K562 (cell line): Measurements from ENCODE around the gene CDYL2. TPM values are rescaled to one million over a fixed set of nuclear protein-coding genes. Genes with fewer than 3 reads are reported as not detected.

Experiments used
- ADNP ChIP-seq: fragments of 200-800 bp; sonication (Bioruptor generic); IDR thresholded peaks from 2 replicates; pipeline ENCODE4 v1.6.1; 2016; ENCODE audit warnings: missing genetic modification characterization, missing compliant biosample characterization
- MTA3 ChIP-seq: fragments of 450-650 bp; formaldehyde crosslinking; IDR thresholded peaks from 2 replicates; pipeline ENCODE4 v1.6.1; 2017; ENCODE audit warnings: mild to moderate bottlenecking, borderline replicate concordance
- POLR2G ChIP-seq: fragments of 200-400 bp; formaldehyde crosslinking; IDR thresholded peaks from 2 replicates; pipeline ENCODE4 v1.6.1; 2017; ENCODE audit warnings: low read depth, mild to moderate bottlenecking, antibody characterized with exemption, low read length, moderate library complexity
- ZNF316 ChIP-seq: fragments of 450-650 bp; IDR thresholded peaks from 2 replicates; pipeline ENCODE4 v1.6.1; 2016
- polyA plus RNA-seq, 8 experiments: library from polyadenylated mRNA; depleted of rRNA in 4 of 8; stranded (reverse) in 5 of 8; unstranded in 3 of 8; fragments of >200 nt; fragmentation: Nextera tagmentation in 2 of 8; fragmentation: Illumina TruSeq in 1 of 8; extraction: Ambion mirVana in 2 of 8; extraction: Trizol in 1 of 8; gene quantifications; 2 replicates each; pipeline versions ENCODE4 v1.2.1 to v1.2.3, GENCODE V29; 2011 to 2014; ENCODE audit warnings: inconsistent platforms in 1 of 8, missing spikeins in 1 of 8
- total RNA-seq, 7 experiments: library from RNA; depleted of rRNA in 6 of 7; stranded (reverse); fragments of >200 nt in 6 of 7; fragmentation: Illumina TruSeq in 2 of 7; extraction: Trizol in 2 of 7; gene quantifications; 2 replicates each; pipeline versions ENCODE4 v1.2.1 to v1.2.3, GENCODE V29; 2011 to 2021; ENCODE audit warnings: low replicate concordance in 1 of 7
- TF ChIP-seq, protein P1 (sequence below): fragments of 200-600 bp; sonication (generic); IDR thresholded peaks from one replicate; pipeline ENCODE4 v1.6.1; 2012; ENCODE audit warnings: mild to moderate bottlenecking, low read depth, low read length, inconsistent platforms

The CDYL2 gene
- total and polyA plus RNA-seq, 9 of the 15 experiments (the other 6 are each of a cell fraction or from before 2014, with no cell fraction given): under 0.01 to 0.04 (median 0.01) TPM; not detected in 6

DNA sequence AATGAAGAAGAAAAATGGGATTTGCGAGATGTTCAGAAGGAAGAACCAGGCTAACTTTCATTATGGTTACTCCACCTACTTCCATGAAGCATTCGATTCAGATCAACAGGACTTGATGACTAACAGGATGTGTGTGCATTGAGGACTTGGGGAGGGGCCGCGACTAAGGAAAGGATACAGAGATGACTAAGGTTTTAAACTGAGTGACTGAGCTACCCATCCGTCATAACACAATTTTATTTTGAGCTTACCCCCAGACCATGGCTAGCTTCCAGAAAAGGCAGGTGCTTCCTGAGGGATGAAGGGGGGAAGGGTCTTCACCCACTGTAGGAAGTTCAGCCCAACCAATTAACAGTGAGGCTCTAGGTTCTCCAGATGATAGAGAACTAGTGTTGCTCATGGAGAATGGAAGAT is 2.5 kb upstream of the CDYL2 start (continued):
- TF ChIP-seq, protein P1, sequence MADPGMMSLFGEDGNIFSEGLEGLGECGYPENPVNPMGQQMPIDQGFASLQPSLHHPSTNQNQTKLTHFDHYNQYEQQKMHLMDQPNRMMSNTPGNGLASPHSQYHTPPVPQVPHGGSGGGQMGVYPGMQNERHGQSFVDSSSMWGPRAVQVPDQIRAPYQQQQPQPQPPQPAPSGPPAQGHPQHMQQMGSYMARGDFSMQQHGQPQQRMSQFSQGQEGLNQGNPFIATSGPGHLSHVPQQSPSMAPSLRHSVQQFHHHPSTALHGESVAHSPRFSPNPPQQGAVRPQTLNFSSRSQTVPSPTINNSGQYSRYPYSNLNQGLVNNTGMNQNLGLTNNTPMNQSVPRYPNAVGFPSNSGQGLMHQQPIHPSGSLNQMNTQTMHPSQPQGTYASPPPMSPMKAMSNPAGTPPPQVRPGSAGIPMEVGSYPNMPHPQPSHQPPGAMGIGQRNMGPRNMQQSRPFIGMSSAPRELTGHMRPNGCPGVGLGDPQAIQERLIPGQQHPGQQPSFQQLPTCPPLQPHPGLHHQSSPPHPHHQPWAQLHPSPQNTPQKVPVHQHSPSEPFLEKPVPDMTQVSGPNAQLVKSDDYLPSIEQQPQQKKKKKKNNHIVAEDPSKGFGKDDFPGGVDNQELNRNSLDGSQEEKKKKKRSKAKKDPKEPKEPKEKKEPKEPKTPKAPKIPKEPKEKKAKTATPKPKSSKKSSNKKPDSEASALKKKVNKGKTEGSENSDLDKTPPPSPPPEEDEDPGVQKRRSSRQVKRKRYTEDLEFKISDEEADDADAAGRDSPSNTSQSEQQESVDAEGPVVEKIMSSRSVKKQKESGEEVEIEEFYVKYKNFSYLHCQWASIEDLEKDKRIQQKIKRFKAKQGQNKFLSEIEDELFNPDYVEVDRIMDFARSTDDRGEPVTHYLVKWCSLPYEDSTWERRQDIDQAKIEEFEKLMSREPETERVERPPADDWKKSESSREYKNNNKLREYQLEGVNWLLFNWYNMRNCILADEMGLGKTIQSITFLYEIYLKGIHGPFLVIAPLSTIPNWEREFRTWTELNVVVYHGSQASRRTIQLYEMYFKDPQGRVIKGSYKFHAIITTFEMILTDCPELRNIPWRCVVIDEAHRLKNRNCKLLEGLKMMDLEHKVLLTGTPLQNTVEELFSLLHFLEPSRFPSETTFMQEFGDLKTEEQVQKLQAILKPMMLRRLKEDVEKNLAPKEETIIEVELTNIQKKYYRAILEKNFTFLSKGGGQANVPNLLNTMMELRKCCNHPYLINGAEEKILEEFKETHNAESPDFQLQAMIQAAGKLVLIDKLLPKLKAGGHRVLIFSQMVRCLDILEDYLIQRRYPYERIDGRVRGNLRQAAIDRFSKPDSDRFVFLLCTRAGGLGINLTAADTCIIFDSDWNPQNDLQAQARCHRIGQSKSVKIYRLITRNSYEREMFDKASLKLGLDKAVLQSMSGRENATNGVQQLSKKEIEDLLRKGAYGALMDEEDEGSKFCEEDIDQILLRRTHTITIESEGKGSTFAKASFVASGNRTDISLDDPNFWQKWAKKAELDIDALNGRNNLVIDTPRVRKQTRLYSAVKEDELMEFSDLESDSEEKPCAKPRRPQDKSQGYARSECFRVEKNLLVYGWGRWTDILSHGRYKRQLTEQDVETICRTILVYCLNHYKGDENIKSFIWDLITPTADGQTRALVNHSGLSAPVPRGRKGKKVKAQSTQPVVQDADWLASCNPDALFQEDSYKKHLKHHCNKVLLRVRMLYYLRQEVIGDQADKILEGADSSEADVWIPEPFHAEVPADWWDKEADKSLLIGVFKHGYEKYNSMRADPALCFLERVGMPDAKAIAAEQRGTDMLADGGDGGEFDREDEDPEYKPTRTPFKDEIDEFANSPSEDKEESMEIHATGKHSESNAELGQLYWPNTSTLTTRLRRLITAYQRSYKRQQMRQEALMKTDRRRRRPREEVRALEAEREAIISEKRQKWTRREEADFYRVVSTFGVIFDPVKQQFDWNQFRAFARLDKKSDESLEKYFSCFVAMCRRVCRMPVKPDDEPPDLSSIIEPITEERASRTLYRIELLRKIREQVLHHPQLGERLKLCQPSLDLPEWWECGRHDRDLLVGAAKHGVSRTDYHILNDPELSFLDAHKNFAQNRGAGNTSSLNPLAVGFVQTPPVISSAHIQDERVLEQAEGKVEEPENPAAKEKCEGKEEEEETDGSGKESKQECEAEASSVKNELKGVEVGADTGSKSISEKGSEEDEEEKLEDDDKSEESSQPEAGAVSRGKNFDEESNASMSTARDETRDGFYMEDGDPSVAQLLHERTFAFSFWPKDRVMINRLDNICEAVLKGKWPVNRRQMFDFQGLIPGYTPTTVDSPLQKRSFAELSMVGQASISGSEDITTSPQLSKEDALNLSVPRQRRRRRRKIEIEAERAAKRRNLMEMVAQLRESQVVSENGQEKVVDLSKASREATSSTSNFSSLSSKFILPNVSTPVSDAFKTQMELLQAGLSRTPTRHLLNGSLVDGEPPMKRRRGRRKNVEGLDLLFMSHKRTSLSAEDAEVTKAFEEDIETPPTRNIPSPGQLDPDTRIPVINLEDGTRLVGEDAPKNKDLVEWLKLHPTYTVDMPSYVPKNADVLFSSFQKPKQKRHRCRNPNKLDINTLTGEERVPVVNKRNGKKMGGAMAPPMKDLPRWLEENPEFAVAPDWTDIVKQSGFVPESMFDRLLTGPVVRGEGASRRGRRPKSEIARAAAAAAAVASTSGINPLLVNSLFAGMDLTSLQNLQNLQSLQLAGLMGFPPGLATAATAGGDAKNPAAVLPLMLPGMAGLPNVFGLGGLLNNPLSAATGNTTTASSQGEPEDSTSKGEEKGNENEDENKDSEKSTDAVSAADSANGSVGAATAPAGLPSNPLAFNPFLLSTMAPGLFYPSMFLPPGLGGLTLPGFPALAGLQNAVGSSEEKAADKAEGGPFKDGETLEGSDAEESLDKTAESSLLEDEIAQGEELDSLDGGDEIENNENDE: no peak
- TF ChIP-seq ZNF316 (no peak), ADNP (no peak), MTA3 (no peak), POLR2G (no peak)
